Measurements from ENCODE around the gene CTRL. TPM values are rescaled to one million over a fixed set of nuclear protein-coding genes. Genes with fewer than 3 reads are reported as not detected.

The CTRL gene
- total RNA-seq, 1 donor: 1.3 TPM

DNA sequence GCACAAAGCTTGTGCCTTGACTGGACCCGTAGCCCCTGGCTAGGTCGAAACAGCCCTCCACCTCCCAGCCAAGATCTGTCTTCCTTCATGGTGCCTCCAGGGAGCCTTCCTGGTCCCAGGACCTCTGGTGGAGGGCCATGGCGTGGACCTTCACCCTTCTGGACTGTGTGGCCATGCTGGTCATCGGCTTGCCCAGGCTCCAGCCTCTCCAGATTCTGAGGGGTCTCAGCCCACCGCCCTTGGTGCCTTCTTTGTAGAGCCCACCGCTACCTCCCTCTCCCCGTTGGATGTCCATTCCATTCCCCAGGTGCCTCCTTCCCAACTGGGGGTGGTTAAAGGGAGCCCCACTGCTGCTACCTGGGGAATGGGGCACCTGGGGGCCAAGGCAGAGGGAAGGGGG lies 3.5 kb downstream of the CTRL start:
- H3K4me3 ChIP-seq (ENCODE audit: low read depth, low read length): no peak overlapping the region
- no peak for DNase-seq (ENCODE audit: low read depth)
- TF ChIP-seq, protein P1, sequence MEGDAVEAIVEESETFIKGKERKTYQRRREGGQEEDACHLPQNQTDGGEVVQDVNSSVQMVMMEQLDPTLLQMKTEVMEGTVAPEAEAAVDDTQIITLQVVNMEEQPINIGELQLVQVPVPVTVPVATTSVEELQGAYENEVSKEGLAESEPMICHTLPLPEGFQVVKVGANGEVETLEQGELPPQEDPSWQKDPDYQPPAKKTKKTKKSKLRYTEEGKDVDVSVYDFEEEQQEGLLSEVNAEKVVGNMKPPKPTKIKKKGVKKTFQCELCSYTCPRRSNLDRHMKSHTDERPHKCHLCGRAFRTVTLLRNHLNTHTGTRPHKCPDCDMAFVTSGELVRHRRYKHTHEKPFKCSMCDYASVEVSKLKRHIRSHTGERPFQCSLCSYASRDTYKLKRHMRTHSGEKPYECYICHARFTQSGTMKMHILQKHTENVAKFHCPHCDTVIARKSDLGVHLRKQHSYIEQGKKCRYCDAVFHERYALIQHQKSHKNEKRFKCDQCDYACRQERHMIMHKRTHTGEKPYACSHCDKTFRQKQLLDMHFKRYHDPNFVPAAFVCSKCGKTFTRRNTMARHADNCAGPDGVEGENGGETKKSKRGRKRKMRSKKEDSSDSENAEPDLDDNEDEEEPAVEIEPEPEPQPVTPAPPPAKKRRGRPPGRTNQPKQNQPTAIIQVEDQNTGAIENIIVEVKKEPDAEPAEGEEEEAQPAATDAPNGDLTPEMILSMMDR (IDR thresholded peaks at IDR 0.05; ENCODE audit: insufficient read depth, low read depth, low read length): no peak

- no peak overlapping the region for H3K4me3 ChIP-seq (ENCODE audit: low read depth, low read length)
- no peak for DNase-seq (ENCODE audit: low read depth)
- TF ChIP-seq, protein P1 (IDR thresholded peaks at IDR 0.05; ENCODE audit: insufficient read depth, low read depth, low read length): no peak
Measured at GRCh38 chr16:67927131-67927941, 4.3 kb downstream of the CTRL start.

- TF ChIP-seq, protein P1 (IDR thresholded peaks at IDR 0.05; ENCODE audit: insufficient read depth, low read depth, low read length): no peak
- DNase-seq (ENCODE audit: low read depth): no peak
- no peak overlapping the region for H3K4me3 ChIP-seq (ENCODE audit: low read depth, low read length)
Measured at GRCh38 chr16:67926181-67926750, 5.4 kb downstream of the CTRL start.

DNA sequence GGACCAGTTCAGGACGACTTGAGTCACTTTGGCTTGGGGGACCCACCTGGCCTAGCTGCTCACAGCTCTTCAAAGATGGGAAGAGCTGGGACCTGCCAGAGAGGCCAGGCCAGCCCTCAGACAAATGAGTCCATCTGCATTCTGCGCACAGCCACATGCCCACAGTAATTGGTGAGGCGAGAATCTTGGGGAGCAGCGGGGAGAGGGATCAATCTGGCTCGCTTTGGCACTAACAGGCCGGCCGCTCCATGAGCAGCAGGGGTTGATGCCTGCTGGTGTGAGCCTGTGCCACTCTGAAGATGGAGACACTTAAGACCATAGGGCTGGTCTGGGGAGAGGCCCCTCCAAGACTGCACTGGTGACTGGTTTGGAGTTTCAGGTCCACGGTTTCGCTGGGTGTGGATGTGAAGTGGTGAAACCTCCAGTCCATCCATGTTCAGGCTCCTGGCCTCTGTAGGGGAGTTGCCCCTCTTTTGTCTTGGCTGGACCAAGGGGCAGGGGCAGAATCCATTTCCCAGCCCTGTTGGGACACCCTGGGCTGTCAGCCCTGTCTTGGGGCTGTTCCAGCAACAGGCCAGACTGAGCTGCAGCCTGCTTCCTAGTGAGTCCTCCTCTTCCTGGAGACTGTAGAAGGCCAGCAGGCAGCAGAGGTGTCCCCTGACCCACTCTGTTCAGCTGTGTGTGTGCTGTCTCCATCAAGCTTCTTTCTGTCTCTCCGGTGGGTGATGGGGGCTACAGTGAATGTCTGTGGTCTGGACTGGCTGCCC lies 7.3 kb downstream of the CTRL start:
- no peak for DNase-seq (ENCODE audit: low read depth)
- H3K4me3 ChIP-seq (ENCODE audit: low read depth, low read length): no peak overlapping the region
- TF ChIP-seq, protein P1 (IDR thresholded peaks at IDR 0.05; ENCODE audit: insufficient read depth, low read depth, low read length): no peak

DNA sequence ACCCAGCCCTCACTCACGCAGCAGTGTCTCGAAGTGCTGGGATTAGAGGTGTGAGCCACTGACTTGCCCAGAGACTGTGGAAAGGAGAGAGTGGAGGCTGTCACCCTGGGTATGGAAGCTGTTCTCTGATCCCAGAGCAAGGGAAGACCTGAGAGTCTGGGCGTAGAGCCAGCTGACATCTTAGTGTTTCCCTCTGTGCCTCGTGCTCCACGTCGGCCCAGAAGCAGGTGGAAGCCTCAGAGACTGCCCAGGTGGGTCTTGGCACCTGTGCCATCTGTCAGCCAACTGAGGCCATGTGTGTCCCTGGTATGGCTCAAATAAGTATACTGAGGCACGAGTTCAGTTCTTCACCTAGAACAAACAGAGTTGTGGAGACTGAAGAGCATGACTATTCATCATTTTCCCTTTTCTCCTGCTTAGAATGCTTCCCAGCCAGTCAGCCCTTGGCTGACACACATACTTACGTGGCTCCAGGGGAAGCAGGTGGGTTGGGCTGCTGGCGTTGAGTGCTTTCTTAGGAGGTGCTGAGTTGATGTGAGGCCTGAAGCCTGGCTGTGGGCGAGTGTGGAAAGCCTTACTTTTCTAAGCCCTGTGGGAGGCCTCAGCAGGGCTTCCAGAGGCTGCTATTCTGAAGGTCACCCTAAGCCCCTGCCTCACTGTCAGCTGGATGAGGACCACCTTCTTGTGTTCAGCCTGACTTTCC lies 8.1 kb downstream of the CTRL start:
- DNase-seq (ENCODE audit: low read depth): no peak
- no peak overlapping the region for H3K4me3 ChIP-seq (ENCODE audit: low read depth, low read length)
- TF ChIP-seq, protein P1 (IDR thresholded peaks at IDR 0.05; ENCODE audit: insufficient read depth, low read depth, low read length): no peak

GRCh38 chr16:67922740-67923139 lies 8.9 kb downstream of the CTRL start:
- no peak for DNase-seq (ENCODE audit: low read depth)
- H3K4me3 ChIP-seq (ENCODE audit: low read depth, low read length): no peak overlapping the region
- TF ChIP-seq, protein P1 (IDR thresholded peaks at IDR 0.05; ENCODE audit: insufficient read depth, low read depth, low read length): no peak

Data from fibroblast of villous mesenchyme (primary cell).